ENCODE measurements around the gene L3MBTL1. TPM values are rescaled to one million over a fixed set of nuclear protein-coding genes. Genes with fewer than 3 reads are reported as not detected.

L3MBTL1 gene
- polyA plus RNA-seq, 1 donor (not counting 4 experiments of a cell fraction or from before 2014, with no cell fraction given), result 5.0 TPM

GRCh38 chr20:43571771-43572170, 64.3 kb downstream of the L3MBTL1 start:
- H4K20me1 ChIP-seq (ENCODE audit: control insufficient read depth, extremely low read depth, insufficient read depth, low read length), result no peaks in the 10 kb centered on the region
- no peak overlapping the region for H2AFZ ChIP-seq (ENCODE audit: control insufficient read depth, low read length)
- TF ChIP-seq CTCF (optimal IDR thresholded peaks at IDR 0.05 in 1 of 3, IDR thresholded peaks at IDR 0.05 in 1 of 3, conservative IDR thresholded peaks at IDR 0.05 in 1 of 3; ENCODE audit: extremely low read depth in 1 of 3, insufficient read depth in 2 of 3, low read length in 3 of 3) (no peak), EZH2 (IDR thresholded peaks at IDR 0.05; ENCODE audit: low read length) (no peak)
- no peaks in the 10 kb centered on the region for H3K36me3 ChIP-seq (ENCODE audit: control insufficient read depth in 2 of 2, extremely low read depth in 1 of 2, insufficient read depth in 2 of 2, low read length in 2 of 2)
- no peak overlapping the region for H3K9ac ChIP-seq (ENCODE audit: control insufficient read depth, extremely low read depth, insufficient read depth, low read length)
- H3K27ac ChIP-seq (ENCODE audit: control insufficient read depth, insufficient read depth, low read length), result no peak overlapping the region
- DNase-seq (ENCODE audit: low read depth, low spot score) (no peak), FAIRE-seq (no peak)
- H3K79me2 ChIP-seq (ENCODE audit: control insufficient read depth, insufficient read depth, low read length), result no peaks in the 10 kb centered on the region
- no peaks in the 10 kb centered on the region for H3K4me1 ChIP-seq (ENCODE audit: control insufficient read depth, extremely low read depth, insufficient read depth, low read length)
- H3K9me1 ChIP-seq (ENCODE audit: control insufficient read depth, extremely low read depth, insufficient read depth, low read length), result no peaks in the 10 kb centered on the region
- no peak overlapping the region for H3K4me3 ChIP-seq (ENCODE audit: control insufficient read depth in 2 of 3, extremely low read depth in 1 of 3, insufficient read depth in 2 of 3, low read depth in 1 of 3, low read length in 3 of 3)
- peaks cover 3% of the 10 kb centered on the region for H3K27me3 ChIP-seq (ENCODE audit: control insufficient read depth, extremely low read depth, insufficient read depth, low read length)
- no peak overlapping the region for H3K4me2 ChIP-seq (ENCODE audit: control insufficient read depth, extremely low read depth, insufficient read depth, low read depth, low read length)
- dilution Hi-C loops (cut with MboI; ENCODE audit: extremely low pct_ligation_motif_present, low sequenced_read_pairs), result no loop called here
- no peaks in the 10 kb centered on the region for H3K9me3 ChIP-seq (ENCODE audit: control insufficient read depth, low read depth, low read length)

GRCh38 chr20:43572891-43573290, 65.4 kb downstream of the L3MBTL1 start:
- no peaks in the 10 kb centered on the region for H3K36me3 ChIP-seq (ENCODE audit: control insufficient read depth in 2 of 2, extremely low read depth in 1 of 2, insufficient read depth in 2 of 2, low read length in 2 of 2)
- H3K9ac ChIP-seq (ENCODE audit: control insufficient read depth, extremely low read depth, insufficient read depth, low read length), result no peak overlapping the region
- no peak overlapping the region for H3K27ac ChIP-seq (ENCODE audit: control insufficient read depth, insufficient read depth, low read length)
- no peak overlapping the region for H3K4me2 ChIP-seq (ENCODE audit: control insufficient read depth, extremely low read depth, insufficient read depth, low read depth, low read length)
- no peak for FAIRE-seq
- no peak overlapping the region for H2AFZ ChIP-seq (ENCODE audit: control insufficient read depth, low read length)
- H3K4me1 ChIP-seq (ENCODE audit: control insufficient read depth, extremely low read depth, insufficient read depth, low read length), result no peaks in the 10 kb centered on the region
- H3K79me2 ChIP-seq (ENCODE audit: control insufficient read depth, insufficient read depth, low read length), result no peaks in the 10 kb centered on the region
- H3K9me3 ChIP-seq (ENCODE audit: control insufficient read depth, low read depth, low read length), result no peaks in the 10 kb centered on the region
- dilution Hi-C loops (cut with MboI; ENCODE audit: extremely low pct_ligation_motif_present, low sequenced_read_pairs), result no loop called here
- TF ChIP-seq EZH2 (IDR thresholded peaks at IDR 0.05; ENCODE audit: low read length) (no peak), CTCF (optimal IDR thresholded peaks at IDR 0.05 in 1 of 3, IDR thresholded peaks at IDR 0.05 in 1 of 3, conservative IDR thresholded peaks at IDR 0.05 in 1 of 3; ENCODE audit: extremely low read depth in 1 of 3, insufficient read depth in 2 of 3, low read length in 3 of 3) (no peak)
- no peaks in the 10 kb centered on the region for H3K27me3 ChIP-seq (ENCODE audit: control insufficient read depth, extremely low read depth, insufficient read depth, low read length)
- DNase-seq (ENCODE audit: low read depth, low spot score), result no peak
- no peaks in the 10 kb centered on the region for H3K9me1 ChIP-seq (ENCODE audit: control insufficient read depth, extremely low read depth, insufficient read depth, low read length)
- H4K20me1 ChIP-seq (ENCODE audit: control insufficient read depth, extremely low read depth, insufficient read depth, low read length), result no peaks in the 10 kb centered on the region
- H3K4me3 ChIP-seq (ENCODE audit: control insufficient read depth in 2 of 3, extremely low read depth in 1 of 3, insufficient read depth in 2 of 3, low read depth in 1 of 3, low read length in 3 of 3), result no peak overlapping the region

Data from keratinocyte (primary cell).